ENCODE results near the gene SLC26A1.

DNA sequence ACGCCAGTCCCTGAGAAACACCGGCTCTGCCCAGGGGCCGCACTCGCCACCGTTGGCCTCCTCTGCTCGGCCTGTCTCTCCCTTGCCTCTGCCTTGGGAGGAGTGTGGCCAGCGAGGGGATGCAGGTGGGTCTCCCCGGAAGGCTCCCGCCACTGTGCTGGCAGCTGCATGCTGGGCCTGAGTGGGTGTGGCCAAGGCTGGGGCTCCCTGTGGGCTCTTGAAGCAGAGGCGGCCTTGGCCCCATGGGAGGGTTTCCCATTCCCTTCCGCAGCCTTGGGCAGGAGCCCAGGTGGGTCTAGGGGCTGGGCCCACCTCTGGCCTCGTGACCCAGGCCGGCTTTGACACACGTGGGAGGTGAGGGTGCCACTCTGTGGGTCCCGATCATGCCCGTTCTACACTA, 37.4 kb upstream of the SLC26A1 start:
- TF ChIP-seq, protein P1, sequence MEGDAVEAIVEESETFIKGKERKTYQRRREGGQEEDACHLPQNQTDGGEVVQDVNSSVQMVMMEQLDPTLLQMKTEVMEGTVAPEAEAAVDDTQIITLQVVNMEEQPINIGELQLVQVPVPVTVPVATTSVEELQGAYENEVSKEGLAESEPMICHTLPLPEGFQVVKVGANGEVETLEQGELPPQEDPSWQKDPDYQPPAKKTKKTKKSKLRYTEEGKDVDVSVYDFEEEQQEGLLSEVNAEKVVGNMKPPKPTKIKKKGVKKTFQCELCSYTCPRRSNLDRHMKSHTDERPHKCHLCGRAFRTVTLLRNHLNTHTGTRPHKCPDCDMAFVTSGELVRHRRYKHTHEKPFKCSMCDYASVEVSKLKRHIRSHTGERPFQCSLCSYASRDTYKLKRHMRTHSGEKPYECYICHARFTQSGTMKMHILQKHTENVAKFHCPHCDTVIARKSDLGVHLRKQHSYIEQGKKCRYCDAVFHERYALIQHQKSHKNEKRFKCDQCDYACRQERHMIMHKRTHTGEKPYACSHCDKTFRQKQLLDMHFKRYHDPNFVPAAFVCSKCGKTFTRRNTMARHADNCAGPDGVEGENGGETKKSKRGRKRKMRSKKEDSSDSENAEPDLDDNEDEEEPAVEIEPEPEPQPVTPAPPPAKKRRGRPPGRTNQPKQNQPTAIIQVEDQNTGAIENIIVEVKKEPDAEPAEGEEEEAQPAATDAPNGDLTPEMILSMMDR (IDR thresholded peaks at IDR 0.05): no peak
- TF ChIP-seq POLR2A (IDR thresholded peaks at IDR 0.05): no peak

Data from suprapubic skin (tissue), 3 donors.